ENCODE data around the gene POC1A.

- no peak for TF ChIP-seq CTCF (IDR thresholded peaks at IDR 0.05; ENCODE audit: control extremely low read depth in 1 of 3, insufficient read depth in 1 of 3, low read depth in 1 of 3, low read length in 3 of 3)
- no peak for TF ChIP-seq TBP (IDR thresholded peaks at IDR 0.05; ENCODE audit: low read depth, low read length)
- TF ChIP-seq POLR2AphosphoS5 (IDR thresholded peaks at IDR 0.05; ENCODE audit: low read depth, low read length) = no peak
Observed at GRCh38 chr3:52146811-52147210, 7.4 kb downstream of the POC1A start.

Measured in H1 (cell line).